GM12878 (cell line): ENCODE data around the gene FAM162A. TPM values are rescaled to one million over a fixed set of nuclear protein-coding genes. Genes with fewer than 3 reads are reported as not detected.

ENCODE experiments used
- ATAC-seq: fragments of 200-7000 bp; cut with Tn5 transposase; 3 replicates; pipeline ENCODE4 v1.9.1; 2020; ENCODE audit warnings: mild to moderate bottlenecking, moderate library complexity
- BruUV-seq: library from RNA; stranded (reverse); fragments of 400-500 nt; replicated peaks from 2 replicates; lab custom pipeline; 2021; lab: Mats Ljungman, UMichigan
- CTCF ChIA-PET: fragments of 300-600 bp; sonication (Branson Sonifier 250); formaldehyde crosslinking; extraction: SDS; loops from one replicate; lab custom pipeline; 2021; ENCODE audit warnings: inconsistent platforms; lab: Yijun Ruan, JAX
- POLR2A ChIA-PET: fragments of 350-600 bp; formaldehyde crosslinking; extraction: SDS; loops from one replicate; lab custom pipeline; 2021; ENCODE audit warnings: inconsistent platforms; lab: Charles Lee
- RAD21 ChIA-PET: fragments of 300-600 bp; sonication (Branson Sonifier 250); formaldehyde crosslinking; loops from one replicate; lab custom pipeline; 2023; ENCODE audit warnings: antibody characterized with exemption; ENCODE audit not compliant: unreplicated experiment; lab: Charles Lee
- SMC1A ChIA-PET: fragments of 300-600 bp; sonication (Branson Sonifier 250); formaldehyde crosslinking; loops from one replicate; lab custom pipeline; 2023; ENCODE audit not compliant: unreplicated experiment, uncharacterized antibody; lab: Charles Lee
- DNase-seq: peaks from one replicate; pipeline ENCODE4 v3.0.0-alpha.2; 2011; ENCODE audit warnings: low read depth, low spot score
- FAIRE-seq: peaks from 3 replicates; lab custom pipeline; 2011; peaks lifted over from hg19 to GRCh38; lab: Jason Lieb, UNC
- H2AFZ ChIP-seq: 2 replicates; pipeline ENCODE4 v1.6.0; 2011; ENCODE audit warnings: low read depth, low read length, control low read depth; ENCODE audit not compliant: control insufficient read depth
- H3K27ac ChIP-seq: 2 replicates; pipeline ENCODE4 v1.5.1; 2011; ENCODE audit warnings: control low read depth; ENCODE audit not compliant: control insufficient read depth, insufficient read depth
- H3K27me3 ChIP-seq, 2 experiments: replicated peaks in 1 of 2; 2 replicates each; pipeline versions ENCODE4 v1.6.0 to v1.6.1; 2011; ENCODE audit warnings: low read length in 1 of 2; ENCODE audit not compliant: control insufficient read depth in 2 of 2, insufficient read depth in 2 of 2
- H3K36me3 ChIP-seq, 2 experiments: 2 replicates each; pipeline ENCODE4 v1.5.1; 2011; ENCODE audit warnings: low read length in 1 of 2; ENCODE audit not compliant: control insufficient read depth in 2 of 2, insufficient read depth in 2 of 2
- H3K4me1 ChIP-seq: 2 replicates; pipeline ENCODE4 v1.6.1; 2011; ENCODE audit warnings: mild to moderate bottlenecking, low read length, moderate library complexity, mixed read lengths; ENCODE audit not compliant: control insufficient read depth, insufficient read depth
- H3K4me2 ChIP-seq: 2 replicates; pipeline ENCODE4 v1.6.0; 2011; ENCODE audit warnings: control low read depth; ENCODE audit not compliant: control insufficient read depth, insufficient read depth
- H3K4me3 ChIP-seq: fragments of 200-600 bp; sonication (generic); 2 replicates; pipeline ENCODE4 v1.5.1; 2016
- H3K79me2 ChIP-seq: 2 replicates; pipeline ENCODE4 v1.6.0; 2011; ENCODE audit warnings: low read length; ENCODE audit not compliant: control insufficient read depth, insufficient read depth
- H3K9ac ChIP-seq: 2 replicates; pipeline ENCODE4 v1.8.0; 2011; ENCODE audit warnings: low read length, control low read depth, mixed read lengths; ENCODE audit not compliant: control insufficient read depth, insufficient read depth
- H3K9me3 ChIP-seq: replicated peaks from 3 replicates; pipeline ENCODE4 v1.5.1; 2011; ENCODE audit warnings: mild to moderate bottlenecking, low read length; ENCODE audit not compliant: control insufficient read depth, insufficient read depth
- H4K20me1 ChIP-seq: 2 replicates; pipeline ENCODE4 v1.6.0; 2011; ENCODE audit not compliant: control insufficient read depth, insufficient read depth
- ATF3 ChIP-seq: IDR thresholded peaks from 2 replicates; pipeline ENCODE4 v1.6.1; 2011; ENCODE audit warnings: low read depth, mild to moderate bottlenecking, low read length, moderate library complexity, borderline replicate concordance; ENCODE audit errors: extremely low read depth
- CEBPZ ChIP-seq: fragments of 150-350 bp; IDR thresholded peaks from 2 replicates; pipeline ENCODE4 v1.6.1; 2016; ENCODE audit warnings: low read depth, low read length
- CHD4 ChIP-seq: fragments of 200-600 bp; sonication (generic); IDR thresholded peaks from 2 replicates; pipeline ENCODE4 v1.6.1; 2016; ENCODE audit warnings: mild to moderate bottlenecking
- E4F1 ChIP-seq: fragments of 450-650 bp; IDR thresholded peaks from 2 replicates; pipeline ENCODE4 v1.6.1; 2018; ENCODE audit warnings: borderline replicate concordance, mild to moderate bottlenecking; ENCODE audit not compliant: partially characterized antibody
- MTA2 ChIP-seq: fragments of 450-650 bp; IDR thresholded peaks from 2 replicates; pipeline ENCODE4 v1.6.1; 2016; ENCODE audit warnings: low read depth, mild to moderate bottlenecking, moderate library complexity
- MYB ChIP-seq: fragments of 150-350 bp; IDR thresholded peaks from 2 replicates; pipeline ENCODE4 v1.6.1; 2014; ENCODE audit warnings: mild to moderate bottlenecking, low read depth, low read length, borderline replicate concordance
- NFYB ChIP-seq: IDR thresholded peaks from 2 replicates; pipeline ENCODE4 v1.6.1; 2011; ENCODE audit warnings: low read depth, mild to moderate bottlenecking, low read length, improper control_type of control experiment, moderate library complexity; ENCODE audit not compliant: insufficient read depth
- NKRF ChIP-seq: fragments of 450-650 bp; conservative IDR thresholded peaks from 2 replicates; pipeline ENCODE4 v1.6.1; 2017; ENCODE audit warnings: mild to moderate bottlenecking, moderate library complexity
- PAX8 ChIP-seq: fragments of 450-650 bp; IDR thresholded peaks from 2 replicates; pipeline ENCODE4 v1.6.1; 2017; ENCODE audit warnings: mild to moderate bottlenecking, moderate library complexity
- PML ChIP-seq: IDR thresholded peaks from 2 replicates; pipeline ENCODE4 v1.6.1; 2012; ENCODE audit warnings: low read length, inconsistent platforms
- POLR2AphosphoS2 ChIP-seq: IDR thresholded peaks from 2 replicates; pipeline ENCODE4 v1.6.1; 2011; ENCODE audit warnings: low read depth, mild to moderate bottlenecking, low read length, improper control_type of control experiment, moderate library complexity
- POU2F2 ChIP-seq: IDR thresholded peaks from 3 replicates; pipeline ENCODE4 v1.6.1; 2011; ENCODE audit warnings: low read depth, mild to moderate bottlenecking, low read length, borderline replicate concordance
- SIN3A ChIP-seq: IDR thresholded peaks from 2 replicates; pipeline ENCODE4 v1.6.1; 2012; ENCODE audit warnings: low read depth, low read length, improper control_type of control experiment
- SIX5 ChIP-seq: IDR thresholded peaks from 2 replicates; pipeline ENCODE4 v1.6.1; 2011; ENCODE audit warnings: mild to moderate bottlenecking, low read depth, low read length, moderate library complexity; ENCODE audit not compliant: severe bottlenecking
- SUZ12 ChIP-seq: fragments of 200-600 bp; sonication (generic); IDR thresholded peaks from one replicate; pipeline ENCODE4 v1.6.1; 2018; ENCODE audit warnings: antibody characterized with exemption, mild to moderate bottlenecking; ENCODE audit not compliant: unreplicated experiment
- WGBS: methylation state at CpG from one replicate; pipeline ENCODE4 v1.1.6; 2016; ENCODE audit warnings: low lambda C conversion rate; ENCODE audit not compliant: insufficient replicate concordance, insufficient coverage; ENCODE audit errors: missing lambda C conversion rate; 5-methylcytosine and 5-hydroxymethylcytosine counted together
- in situ Hi-C: fragments of 300-500 bp; cut with MboI; formaldehyde crosslinking; loops from 9 replicates; pipeline ENCODE4 v1.14.3; 2018; ENCODE audit warnings: mixed read lengths
- intact Hi-C: fragments of 100-400 bp; cut with micrococcal nuclease; formaldehyde crosslinking; loops from one replicate; pipeline ENCODE4 v1.14.2; 2022; ENCODE audit not compliant: unreplicated experiment
- polyA plus RNA-seq, 11 experiments: library from polyadenylated mRNA; depleted of rRNA in 4 of 11; unstranded in 6 of 11; stranded (reverse) in 5 of 11; fragments of >200 nt; fragmentation: Nextera tagmentation in 4 of 11; fragmentation: Illumina TruSeq in 1 of 11; extraction: Ambion mirVana in 4 of 11; extraction: Trizol in 1 of 11; gene quantifications; 1 replicate in 1 of 11; 2 replicates in 10 of 11; pipeline versions ENCODE4 v1.2.1 to v1.2.3, GENCODE V29; 2011 to 2016; ENCODE audit warnings: inconsistent platforms in 2 of 11, missing spikeins in 2 of 11, low read depth in 1 of 11
- total RNA-seq, 4 experiments: library from RNA; depleted of rRNA in 3 of 4; stranded (reverse); fragments of >200 nt in 3 of 4; fragmentation: Illumina TruSeq in 1 of 4; extraction: Trizol in 1 of 4; gene quantifications; 2 replicates each; pipeline versions ENCODE4 v1.2.1 to v1.2.3, GENCODE V29; 2013 to 2021

Gene FAM162A
- total and polyA plus RNA-seq, 10 of the 15 experiments (the other 5 are each of a cell fraction or from before 2014, with no cell fraction given), result 59.2 to 346 (median 149) TPM

- Histone ChIP-seq H3K4me1 (no peaks in the 10 kb centered on the region), H4K20me1 (no peaks in the 10 kb centered on the region), H2AFZ (no peak overlapping the region), H3K27ac (no peak overlapping the region), H3K9me3 (no peaks in the 10 kb centered on the region; the same call in 2 of the 3 replicates), H3K4me3 (no peak overlapping the region), H3K79me2 (no peaks in the 10 kb centered on the region; the same call in 1 of the 2 replicates), H3K9ac (no peak overlapping the region), H3K27me3 (no peaks in the 10 kb centered on the region), H3K4me2 (no peak overlapping the region), H3K36me3 (peaks cover 5 to 22% of the 10 kb centered on the region in 2 experiments)
- RAD21 ChIA-PET, result no interaction called here
- no peak for FAIRE-seq
- no peak for DNase-seq
- SMC1A ChIA-PET, result no interaction called here
- in situ Hi-C loops, result no loop called here
- intact Hi-C loops, result no loop called here
- 96% methylated on average over 2 of the region's 2 CpGs for WGBS
- TF ChIP-seq SIX5, result no peak
- no peak for TF ChIP-seq POU2F2
- TF ChIP-seq NKRF, result no peak
- no peak for TF ChIP-seq SUZ12
- TF ChIP-seq CEBPZ, result no peak
- no peak for TF ChIP-seq POLR2AphosphoS2
- TF ChIP-seq SIN3A, result no peak
- TF ChIP-seq ATF3, result no peak
- no peak for TF ChIP-seq CHD4
- TF ChIP-seq PML, result no peak
- TF ChIP-seq E4F1, result no peak
- TF ChIP-seq PAX8, result no peak
- TF ChIP-seq MTA2, result no peak
- TF ChIP-seq NFYB, result no peak
- no peak for TF ChIP-seq MYB
- CTCF ChIA-PET, result no interaction called here
- POLR2A ChIA-PET, result interaction anchor here (0.7 kb wide), 1 partner anchor 122 kb away, joined by 4 read pairs; no protein-coding TSS in a partner anchor
- BruUV-seq, result no TSS peak
- no peak for ATAC-seq
Measured at GRCh38 chr3:122430371-122430770, 46.4 kb downstream of the FAM162A start.
